GM18499 (cell line): Measurements from ENCODE around the gene NAGLU.

ENCODE experiments used
- ATAC-seq: cut with Tn5 transposase; IDR thresholded peaks from one replicate; pipeline ENCODE4 v1.9.1; 2021; ENCODE audit warnings: moderate number of reproducible peaks; ENCODE audit not compliant: insufficient read depth, unreplicated experiment

NAGLU gene

DNA sequence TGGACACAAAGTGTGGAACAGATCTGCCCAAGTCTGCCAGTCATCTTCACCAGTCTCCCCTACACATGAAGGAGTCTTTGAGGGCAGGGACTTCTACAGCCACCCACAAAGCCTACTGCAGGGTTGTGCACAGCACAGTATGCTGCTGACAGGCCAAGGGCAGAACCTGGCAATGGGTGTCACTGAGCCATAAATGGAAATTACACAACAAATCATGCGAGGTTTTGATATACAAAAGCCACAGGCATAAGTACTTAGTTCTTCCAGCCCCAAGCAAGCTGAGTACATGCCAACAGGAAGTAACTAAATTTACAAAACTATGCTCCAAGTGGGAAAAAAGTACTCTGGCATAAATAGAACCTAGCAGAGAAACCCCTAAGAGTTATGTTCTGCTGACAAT lies 49.3 kb downstream of the NAGLU start:
- ATAC-seq, result no peak

DNA sequence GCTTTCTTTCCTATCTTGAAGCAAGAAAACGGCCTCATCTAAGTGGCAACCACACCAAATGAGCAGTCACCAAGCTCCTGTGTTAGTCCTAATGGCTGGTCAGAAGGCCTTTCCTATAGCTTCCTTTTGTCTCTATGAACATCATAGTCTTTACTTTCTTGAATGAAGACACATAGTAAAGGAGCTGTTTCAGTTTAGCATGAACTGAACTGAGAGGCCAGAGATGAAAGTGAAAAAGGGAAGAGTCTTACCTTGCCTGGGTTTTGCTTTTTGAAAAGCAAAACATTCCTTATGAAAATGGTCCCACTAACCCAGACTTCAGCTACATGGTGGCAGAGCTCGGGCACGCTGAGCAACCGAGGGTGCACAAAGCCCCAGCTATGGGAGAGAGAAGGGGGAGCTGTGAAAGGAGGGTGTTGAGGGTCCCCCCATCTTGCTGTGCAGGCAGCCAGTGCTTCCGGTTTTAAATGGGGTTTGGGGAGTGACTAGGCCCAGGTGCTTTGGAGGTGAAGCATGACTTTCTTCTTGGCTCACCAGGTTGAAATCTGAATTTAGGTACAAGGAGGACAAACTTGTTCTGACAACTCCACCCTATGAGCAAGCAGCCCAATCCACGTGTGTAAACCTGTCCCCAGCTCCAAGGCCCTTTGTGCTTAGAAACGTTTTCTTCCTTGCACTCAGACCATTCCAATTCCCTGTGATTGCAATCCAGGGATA lies 50.6 kb downstream of the NAGLU start:
- no peak for ATAC-seq

- ATAC-seq, result no peak
Observed at GRCh38 chr17:42590886-42591285, 54.8 kb downstream of the NAGLU start.

DNA sequence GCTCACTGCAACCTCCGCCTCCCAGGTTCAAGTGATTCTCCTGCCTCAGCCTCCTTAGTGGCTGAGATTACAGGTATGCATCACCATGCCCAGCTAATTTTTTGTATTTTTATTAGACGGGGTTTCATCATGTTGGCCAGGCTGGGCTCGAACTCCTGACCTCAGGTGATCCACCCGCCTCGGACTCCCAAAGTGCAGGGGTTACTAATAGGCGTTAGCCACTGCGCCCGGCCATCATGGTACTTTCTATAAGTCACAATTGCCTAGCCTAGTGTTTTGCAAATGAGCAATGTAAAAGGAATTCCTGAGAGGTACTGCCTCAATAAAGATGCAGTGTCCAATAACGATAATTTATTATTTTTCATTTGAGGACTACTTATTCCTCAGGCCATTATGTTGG lies 55.4 kb downstream of the NAGLU start:
- ATAC-seq, result no peak
